HepG2 (cell line): ENCODE measurements around the gene DNALI1. TPM values are rescaled to one million over a fixed set of nuclear protein-coding genes. Genes with fewer than 3 reads are reported as not detected.
A peak's percentile ranks its signal among the peaks of the same experiment; 100 is the strongest.

ENCODE experiments used
- ERF ChIP-seq: IDR thresholded peaks from 2 replicates; pipeline ENCODE4 v1.6.1; 2018; ENCODE audit warnings: missing biosample characterization, missing genetic modification reagents
- GABPB1 ChIP-seq: IDR thresholded peaks from 2 replicates; pipeline ENCODE4 v1.6.1; 2016; ENCODE audit warnings: mild to moderate bottlenecking, missing genetic modification reagents, moderate library complexity, missing compliant biosample characterization
- HBP1 ChIP-seq: IDR thresholded peaks from 2 replicates; pipeline ENCODE4 v1.6.1; 2016; ENCODE audit warnings: low read depth, control low read depth
- HMG20B ChIP-seq: conservative IDR thresholded peaks from 2 replicates; pipeline ENCODE4 v1.6.1; 2016; ENCODE audit warnings: missing genetic modification reagents, missing compliant biosample characterization
- MEIS2 ChIP-seq: sonication (generic); formaldehyde crosslinking; IDR thresholded peaks from 2 replicates; pipeline ENCODE4 v1.9.0; 2021; ENCODE audit warnings: mild to moderate bottlenecking, missing genetic modification reagents
- MTF1 ChIP-seq: sonication (generic); formaldehyde crosslinking; IDR thresholded peaks from 2 replicates; pipeline ENCODE4 v1.5.0; 2020; ENCODE audit warnings: missing genetic modification reagents
- PHF5A ChIP-seq: IDR thresholded peaks from one replicate; pipeline ENCODE4 v1.6.1; 2018; ENCODE audit warnings: low read depth, missing genetic modification reagents; ENCODE audit not compliant: unreplicated experiment
- POLR2A ChIP-seq, 2 experiments: IDR thresholded peaks; 2 replicates each; pipeline ENCODE4 v1.6.1; 2011; ENCODE audit warnings: low read depth in 2 of 2, low read length in 2 of 2, mild to moderate bottlenecking in 1 of 2, moderate library complexity in 1 of 2; ENCODE audit not compliant: insufficient read depth in 1 of 2
- SNAPC2 ChIP-seq: sonication (generic); formaldehyde crosslinking; IDR thresholded peaks from 2 replicates; pipeline ENCODE4 v1.8.1; 2022; ENCODE audit warnings: mild to moderate bottlenecking, missing genetic modification reagents
- UBTF ChIP-seq: sonication (generic); formaldehyde crosslinking; IDR thresholded peaks from 2 replicates; pipeline ENCODE4 v1.4.0; 2020; ENCODE audit warnings: mild to moderate bottlenecking, missing genetic modification reagents
- ZBTB42 ChIP-seq: sonication (generic); formaldehyde crosslinking; IDR thresholded peaks from 2 replicates; pipeline ENCODE4 v1.5.0; 2020; ENCODE audit warnings: mild to moderate bottlenecking, missing genetic modification reagents
- ZFP91 ChIP-seq: sonication (generic); formaldehyde crosslinking; IDR thresholded peaks from 2 replicates; pipeline ENCODE4 v1.9.0; 2022; ENCODE audit warnings: missing genetic modification reagents, mild to moderate bottlenecking, borderline replicate concordance
- ZNF232 ChIP-seq: sonication (generic); formaldehyde crosslinking; IDR thresholded peaks from 2 replicates; pipeline ENCODE4 v1.4.0; 2020; ENCODE audit warnings: missing genetic modification reagents, borderline replicate concordance
- ZNF598 ChIP-seq: sonication (generic); formaldehyde crosslinking; IDR thresholded peaks from 2 replicates; pipeline ENCODE4 v1.5.1; 2020; ENCODE audit warnings: mild to moderate bottlenecking, missing genetic modification reagents, borderline replicate concordance
- ZNF75D ChIP-seq: sonication (generic); formaldehyde crosslinking; IDR thresholded peaks from 2 replicates; pipeline ENCODE4 v1.8.1; 2023; ENCODE audit warnings: missing genetic modification reagents, mild to moderate bottlenecking, borderline replicate concordance
- ZSCAN9 ChIP-seq: IDR thresholded peaks from 2 replicates; pipeline ENCODE4 v1.6.1; 2016; ENCODE audit warnings: borderline replicate concordance
- polyA plus RNA-seq, 8 experiments: library from polyadenylated mRNA; depleted of rRNA in 3 of 8; stranded (reverse) in 7 of 8; unstranded in 1 of 8; fragments of >200 nt; fragmentation: Illumina TruSeq in 4 of 8; extraction: Trizol in 4 of 8; gene quantifications; 2 replicates each; pipeline versions ENCODE4 v1.2.1 to v1.2.3, GENCODE V29; 2011 to 2016; ENCODE audit warnings: low read depth in 4 of 8, missing spikeins in 1 of 8, mixed read lengths in 1 of 8; ENCODE audit not compliant: insufficient read depth in 1 of 8
- total RNA-seq, 5 experiments: library from RNA; depleted of rRNA; stranded (reverse); fragments of >200 nt; fragmentation: Illumina TruSeq; extraction: Trizol; gene quantifications; 2 replicates each; pipeline ENCODE4 v1.2.3, GENCODE V29; 2016; ENCODE audit warnings: low read depth in 1 of 5
- TF ChIP-seq, protein P1 (sequence below): IDR thresholded peaks from 2 replicates; pipeline ENCODE4 v1.6.1; 2016; ENCODE audit warnings: mild to moderate bottlenecking
- TF ChIP-seq, protein P2 (sequence below): IDR thresholded peaks from 2 replicates; pipeline ENCODE4 v1.6.1; 2018; ENCODE audit warnings: missing genetic modification reagents, mild to moderate bottlenecking, missing compliant biosample characterization
- TF ChIP-seq, protein P3 (sequence below): sonication (generic); formaldehyde crosslinking; IDR thresholded peaks from 2 replicates; pipeline ENCODE4 v1.8.0; 2022; ENCODE audit warnings: missing genetic modification reagents, mild to moderate bottlenecking, inconsistent platforms, borderline replicate concordance

DNALI1 gene
- total and polyA plus RNA-seq, 2 of the 13 experiments (the other 11 are each of a cell fraction or from before 2014, with no cell fraction given): 0.42 to 0.70 TPM

DNA sequence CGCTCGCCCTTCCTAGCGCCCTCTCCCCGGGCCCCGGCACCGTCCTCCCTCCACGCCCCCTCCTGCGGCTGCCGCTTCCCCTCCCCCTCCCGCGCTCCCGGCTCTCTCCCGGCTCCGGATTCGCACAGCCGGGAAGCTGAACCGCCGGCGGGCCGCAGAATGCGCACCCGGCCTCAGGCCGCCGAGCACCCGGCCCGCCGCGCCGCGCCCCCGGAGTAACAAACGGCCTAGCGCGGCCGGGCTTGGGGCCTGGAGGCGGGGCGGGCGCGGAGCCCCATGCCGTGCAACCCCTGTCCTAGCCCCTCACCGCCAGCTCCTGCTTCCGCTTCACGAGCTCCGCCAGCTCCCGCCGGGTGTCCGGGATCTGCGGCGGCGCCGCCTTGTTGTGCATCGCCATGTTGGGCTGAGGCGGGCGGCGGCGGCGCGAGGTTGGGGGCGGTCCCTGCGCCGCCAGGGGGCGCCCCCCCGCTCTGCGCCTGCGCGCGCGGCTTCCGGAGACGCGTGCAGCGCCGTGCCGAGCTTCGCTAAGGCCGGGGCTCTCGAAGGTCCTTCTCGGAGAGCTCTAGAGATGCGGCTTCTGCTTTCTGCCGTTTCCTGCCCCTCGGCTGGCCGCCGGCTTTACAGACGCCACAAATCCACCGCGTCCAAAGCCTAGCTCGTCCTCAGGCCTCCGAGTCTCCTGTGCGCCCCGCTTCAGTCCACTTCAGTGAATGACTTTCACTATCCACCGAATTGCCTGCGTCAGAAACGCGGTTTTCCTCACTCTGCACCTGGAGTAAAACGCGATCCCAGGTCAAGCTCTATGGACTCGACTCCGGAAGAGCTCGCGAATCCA is 42.2 kb upstream of the DNALI1 start, which contains the start of gene MEAF6 (continued):
- TF ChIP-seq HBP1 (CRISPR knock-in tag): peak; percentile 74
- peak; percentile 70; the same call in 1 of the 2 replicates for TF ChIP-seq ZBTB42 (CRISPR knock-in tag)
- 0 out of 2 replicates have a peak, but pooled peaks have one; percentile 16 for TF ChIP-seq ZSCAN9
- TF ChIP-seq SNAPC2: 0 out of 2 replicates have a peak, but pooled peaks have one; percentile 48
- no peak for TF ChIP-seq ZNF75D
- TF ChIP-seq PHF5A (CRISPR knock-in tag): peak; percentile 61
- no peak for TF ChIP-seq HMG20B (CRISPR knock-in tag)
- TF ChIP-seq MEIS2 (CRISPR knock-in tag): peak; percentile 95
- TF ChIP-seq POLR2A (IDR thresholded peaks at IDR 0.05; ENCODE audit: insufficient read depth in 1 of 2, low read depth in 2 of 2, low read length in 2 of 2): peak; percentile 77 to 88
- TF ChIP-seq, protein P1, sequence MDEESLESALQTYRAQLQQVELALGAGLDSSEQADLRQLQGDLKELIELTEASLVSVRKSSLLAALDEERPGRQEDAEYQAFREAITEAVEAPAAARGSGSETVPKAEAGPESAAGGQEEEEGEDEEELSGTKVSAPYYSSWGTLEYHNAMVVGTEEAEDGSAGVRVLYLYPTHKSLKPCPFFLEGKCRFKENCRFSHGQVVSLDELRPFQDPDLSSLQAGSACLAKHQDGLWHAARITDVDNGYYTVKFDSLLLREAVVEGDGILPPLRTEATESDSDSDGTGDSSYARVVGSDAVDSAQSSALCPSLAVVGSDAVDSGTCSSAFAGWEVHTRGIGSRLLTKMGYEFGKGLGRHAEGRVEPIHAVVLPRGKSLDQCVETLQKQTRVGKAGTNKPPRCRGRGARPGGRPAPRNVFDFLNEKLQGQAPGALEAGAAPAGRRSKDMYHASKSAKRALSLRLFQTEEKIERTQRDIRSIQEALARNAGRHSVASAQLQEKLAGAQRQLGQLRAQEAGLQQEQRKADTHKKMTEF (CRISPR knock-in tag): peak; percentile 58; the same call in 1 of the 2 replicates
- TF ChIP-seq ZFP91 (CRISPR knock-in tag): peak; percentile 83
- peak; percentile 88 for TF ChIP-seq ZNF232 (CRISPR knock-in tag)
- TF ChIP-seq, protein P2, sequence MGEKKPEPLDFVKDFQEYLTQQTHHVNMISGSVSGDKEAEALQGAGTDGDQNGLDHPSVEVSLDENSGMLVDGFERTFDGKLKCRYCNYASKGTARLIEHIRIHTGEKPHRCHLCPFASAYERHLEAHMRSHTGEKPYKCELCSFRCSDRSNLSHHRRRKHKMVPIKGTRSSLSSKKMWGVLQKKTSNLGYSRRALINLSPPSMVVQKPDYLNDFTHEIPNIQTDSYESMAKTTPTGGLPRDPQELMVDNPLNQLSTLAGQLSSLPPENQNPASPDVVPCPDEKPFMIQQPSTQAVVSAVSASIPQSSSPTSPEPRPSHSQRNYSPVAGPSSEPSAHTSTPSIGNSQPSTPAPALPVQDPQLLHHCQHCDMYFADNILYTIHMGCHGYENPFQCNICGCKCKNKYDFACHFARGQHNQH (CRISPR knock-in tag): 0 out of 2 replicates have a peak, but pooled peaks have one; percentile 52
- peak; percentile 75; the same call in 1 of the 2 replicates for TF ChIP-seq GABPB1 (CRISPR knock-in tag)
- TF ChIP-seq MTF1: peak; percentile 85
- peak; percentile 88 for TF ChIP-seq UBTF (CRISPR knock-in tag)
- TF ChIP-seq, protein P3, sequence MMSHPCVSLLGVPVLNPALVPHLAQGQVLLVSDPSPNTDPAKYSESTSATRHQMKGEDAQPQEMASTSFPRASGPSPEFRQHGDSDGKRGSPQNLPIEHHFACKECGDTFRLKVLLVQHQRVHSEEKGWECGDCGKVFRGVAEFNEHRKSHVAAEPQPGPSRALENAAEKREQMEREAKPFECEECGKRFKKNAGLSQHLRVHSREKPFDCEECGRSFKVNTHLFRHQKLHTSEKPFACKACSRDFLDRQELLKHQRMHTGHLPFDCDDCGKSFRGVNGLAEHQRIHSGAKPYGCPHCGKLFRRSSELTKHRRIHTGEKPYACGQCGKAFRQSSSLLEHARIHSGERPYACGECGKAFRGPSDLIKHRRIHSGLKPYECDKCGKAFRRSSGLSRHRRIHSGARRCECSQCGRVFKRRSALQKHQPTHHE (CRISPR knock-in tag): no peak
- TF ChIP-seq ZNF598 (CRISPR knock-in tag): peak; percentile 74; the same call in 1 of the 2 replicates
- TF ChIP-seq ERF: no peak
